ENCODE data around the gene CYP4B1.

CYP4B1 gene

DNA sequence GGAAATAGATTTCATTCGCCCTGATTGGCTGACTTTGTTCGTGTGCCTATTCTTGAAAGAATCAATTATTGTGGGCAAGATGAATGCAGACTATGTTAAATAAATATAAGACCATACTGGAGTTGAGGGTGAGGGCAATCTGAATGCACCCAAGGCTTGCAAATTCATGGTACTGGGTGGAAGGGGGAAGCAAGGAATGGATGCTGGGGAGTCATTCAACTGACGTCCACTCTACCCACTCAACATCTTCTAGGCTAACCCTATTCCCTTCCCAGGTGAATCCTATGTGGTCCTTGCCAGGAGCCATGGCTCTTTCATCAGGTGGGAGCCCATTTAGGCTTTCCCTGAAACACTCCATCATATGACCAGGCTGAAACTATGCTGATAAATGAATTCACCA lies 5.7 kb upstream of the CYP4B1 start:
- H3K4me3 ChIP-seq (ENCODE audit: low read depth, low read length): no peak overlapping the region
- TF ChIP-seq CTCF (IDR thresholded peaks at IDR 0.05; ENCODE audit: insufficient read depth, low read depth, low read length, missing control alignments): no peak
- no peak for DNase-seq (ENCODE audit: low read depth)

DNA sequence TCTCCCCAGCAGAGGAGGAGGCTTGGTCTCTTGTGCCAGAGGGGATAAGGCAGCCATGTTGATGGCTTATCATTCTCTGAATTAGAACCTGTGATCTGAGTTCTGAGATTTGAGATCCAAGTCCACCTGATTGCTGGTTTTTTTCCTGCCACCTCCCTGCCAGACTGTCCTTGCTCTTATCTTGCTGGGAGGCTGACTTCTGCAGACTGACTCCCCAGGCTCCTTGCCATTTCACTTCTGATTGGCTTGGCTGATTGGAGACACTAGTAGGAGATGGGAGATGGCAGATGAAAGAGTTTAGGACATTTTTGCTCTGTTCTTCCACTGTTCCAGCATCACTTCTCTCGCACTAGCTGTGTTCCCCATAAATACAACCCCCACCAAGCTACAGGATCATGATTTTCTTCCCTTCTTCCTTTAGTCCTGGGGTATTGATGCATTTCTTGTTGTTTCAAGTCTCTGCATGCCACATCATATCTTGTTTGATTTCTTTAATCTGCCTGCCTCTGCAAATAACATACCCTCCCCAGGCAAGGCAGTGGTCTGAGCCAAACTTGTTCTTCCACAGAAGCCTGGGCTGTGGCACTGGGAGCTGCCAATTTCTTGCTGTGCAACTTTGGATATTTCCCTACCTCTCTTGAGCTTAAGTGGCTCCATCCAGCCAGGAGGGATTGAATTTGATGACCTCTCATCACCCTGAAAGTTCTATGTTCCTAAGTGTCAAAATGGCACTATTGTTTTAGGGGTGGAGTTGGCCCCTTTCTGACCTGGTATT lies 963 bp upstream of the CYP4B1 start:
- H3K4me3 ChIP-seq (ENCODE audit: low read depth, low read length): no peak overlapping the region
- DNase-seq (ENCODE audit: low read depth): no peak
- no peak for TF ChIP-seq CTCF (IDR thresholded peaks at IDR 0.05; ENCODE audit: insufficient read depth, low read depth, low read length, missing control alignments)

- no peak overlapping the region for H3K4me3 ChIP-seq (ENCODE audit: low read depth, low read length)
- no peak for DNase-seq (ENCODE audit: low read depth)
- no peak for TF ChIP-seq CTCF (IDR thresholded peaks at IDR 0.05; ENCODE audit: insufficient read depth, low read depth, low read length, missing control alignments)
These were observed 1.9 kb downstream of the CYP4B1 start for GRCh38 chr1:46800742-46801141.

- TF ChIP-seq CTCF (IDR thresholded peaks at IDR 0.05; ENCODE audit: insufficient read depth, low read depth, low read length, missing control alignments): no peak
- H3K4me3 ChIP-seq (ENCODE audit: low read depth, low read length): no peak overlapping the region
- DNase-seq (ENCODE audit: low read depth): no peak
These were observed 2.6 kb downstream of the CYP4B1 start for GRCh38 chr1:46801323-46802055.

GRCh38 chr1:46802081-46802480 lies 3.2 kb downstream of the CYP4B1 start:
- no peak for TF ChIP-seq CTCF (IDR thresholded peaks at IDR 0.05; ENCODE audit: insufficient read depth, low read depth, low read length, missing control alignments)
- H3K4me3 ChIP-seq (ENCODE audit: low read depth, low read length): no peak overlapping the region
- DNase-seq (ENCODE audit: low read depth): no peak

GRCh38 chr1:46802901-46803574 lies 4.2 kb downstream of the CYP4B1 start:
- TF ChIP-seq CTCF (IDR thresholded peaks at IDR 0.05; ENCODE audit: insufficient read depth, low read depth, low read length, missing control alignments): no peak
- no peak overlapping the region for H3K4me3 ChIP-seq (ENCODE audit: low read depth, low read length)

More at GRCh38 chr1:46802901-46803574, 4.2 kb downstream of the CYP4B1 start:
- DNase-seq (ENCODE audit: low read depth): no peak
